ENCODE results near the gene CHST6.

CHST6 gene

DNA sequence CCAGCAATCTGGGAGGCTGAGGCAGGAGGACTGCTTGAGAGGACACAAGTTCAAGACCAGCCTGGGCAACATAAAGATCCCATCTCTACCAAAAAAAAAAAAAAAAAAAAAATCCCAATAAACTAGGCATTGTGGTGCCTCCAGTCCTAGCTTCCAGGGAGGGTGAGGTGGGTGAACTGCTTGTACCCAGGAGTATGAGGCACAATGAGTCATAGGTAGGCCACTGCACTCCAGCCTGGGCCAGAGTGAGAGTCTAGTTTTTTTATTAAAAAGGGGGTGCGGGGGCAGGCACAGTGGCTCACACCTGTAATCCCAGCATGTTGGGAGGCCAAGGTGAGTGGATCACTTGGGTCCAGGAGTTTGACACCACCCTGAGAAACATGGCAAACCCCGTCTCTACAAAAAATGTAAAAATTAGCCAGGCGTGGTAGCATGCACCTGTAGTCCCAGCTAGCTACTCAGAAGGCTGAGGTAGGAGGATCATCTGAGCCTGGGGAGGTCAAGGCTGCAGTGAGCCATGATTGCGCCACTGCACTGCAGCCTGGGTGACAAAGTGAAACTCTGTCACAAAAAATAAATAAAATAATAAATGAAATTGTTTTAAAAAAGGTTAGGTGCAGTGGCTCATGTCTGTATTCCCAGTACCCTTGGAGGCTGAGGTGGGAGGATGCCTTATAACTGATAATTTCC is 7.8 kb upstream of the CHST6 start:
- DNase-seq = no peak

DNA sequence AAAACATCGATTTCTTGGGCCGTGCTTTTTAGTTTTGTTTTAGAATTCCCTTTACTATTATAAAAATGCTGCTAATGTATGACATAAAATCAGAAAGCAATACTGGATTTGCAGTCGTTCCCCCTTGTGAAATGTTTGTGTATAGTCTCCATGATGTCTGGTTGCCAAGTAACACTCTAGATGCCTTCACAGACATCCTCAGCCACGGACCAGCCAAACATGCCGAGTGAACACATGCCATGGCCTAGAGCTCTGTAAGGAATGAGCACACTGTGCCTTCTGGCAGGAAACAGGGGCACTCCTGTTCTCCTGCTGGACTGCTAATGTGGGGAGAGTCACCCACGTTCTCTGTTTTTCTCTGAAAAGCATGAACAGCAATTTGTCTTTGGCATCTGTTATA is 6.6 kb upstream of the CHST6 start:
- peak; percentile 26 for DNase-seq

- no peak for DNase-seq
Observed at GRCh38 chr16:75501359-75501758, 6.1 kb upstream of the CHST6 start.

DNA sequence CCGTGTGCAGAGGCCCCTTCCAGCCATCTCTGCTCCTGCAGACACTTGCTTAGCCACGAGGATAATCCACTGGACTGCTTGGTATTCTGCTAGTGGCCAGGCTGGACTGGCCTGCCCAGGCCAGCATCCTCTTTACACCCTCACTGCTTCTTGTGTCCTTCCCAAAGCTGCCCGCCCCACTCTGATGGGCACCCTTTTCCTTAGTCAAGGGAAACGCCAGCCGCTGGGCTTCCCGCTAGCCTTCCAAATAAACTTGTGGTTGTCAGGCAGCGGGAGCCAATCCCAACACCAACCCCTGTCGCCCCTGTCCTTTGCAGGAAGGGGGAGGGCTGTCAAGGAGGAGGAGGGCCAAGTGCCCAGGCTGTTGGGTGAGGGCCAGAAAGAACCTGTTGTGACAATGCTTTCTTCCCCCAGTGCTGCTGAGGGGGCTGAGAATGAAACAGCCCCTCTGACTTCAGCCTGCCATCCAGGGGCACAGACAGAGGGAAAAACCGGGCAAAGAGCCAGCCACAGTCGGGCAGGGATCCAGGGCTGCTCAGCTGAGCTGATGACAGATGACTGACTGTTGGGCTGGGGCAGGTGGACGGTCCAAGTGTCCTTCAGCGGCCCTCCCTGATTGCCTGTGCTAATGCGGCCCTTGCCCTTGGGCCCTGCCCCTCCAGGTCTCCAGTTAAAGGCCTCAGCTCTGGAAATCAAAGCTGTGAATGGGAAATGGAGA is 3.5 kb upstream of the CHST6 start:
- peak; percentile 86 for DNase-seq

DNA sequence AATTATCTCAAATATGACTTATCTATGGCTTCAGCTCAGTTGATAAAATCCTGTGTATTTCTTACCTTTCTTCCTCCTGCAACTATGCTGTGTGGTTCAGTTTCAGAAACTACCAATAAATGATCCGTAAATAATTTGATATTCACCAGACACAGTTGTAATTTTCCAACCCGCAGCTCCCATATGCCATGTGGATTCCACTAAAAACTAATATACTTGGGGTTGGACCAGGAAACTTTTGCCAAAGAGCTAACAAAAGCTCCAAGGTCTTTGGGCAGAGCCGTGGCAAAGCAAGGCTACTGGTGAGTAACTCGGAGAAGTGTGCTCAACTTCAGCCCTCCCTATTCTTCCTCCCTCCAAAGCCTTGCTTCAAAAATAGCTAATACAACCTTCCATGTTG is 2.3 kb upstream of the CHST6 start:
- peak; percentile 33 for DNase-seq

GRCh38 chr16:75494661-75495075 is 573 bp downstream of the CHST6 start:
- no peak for DNase-seq

DNA sequence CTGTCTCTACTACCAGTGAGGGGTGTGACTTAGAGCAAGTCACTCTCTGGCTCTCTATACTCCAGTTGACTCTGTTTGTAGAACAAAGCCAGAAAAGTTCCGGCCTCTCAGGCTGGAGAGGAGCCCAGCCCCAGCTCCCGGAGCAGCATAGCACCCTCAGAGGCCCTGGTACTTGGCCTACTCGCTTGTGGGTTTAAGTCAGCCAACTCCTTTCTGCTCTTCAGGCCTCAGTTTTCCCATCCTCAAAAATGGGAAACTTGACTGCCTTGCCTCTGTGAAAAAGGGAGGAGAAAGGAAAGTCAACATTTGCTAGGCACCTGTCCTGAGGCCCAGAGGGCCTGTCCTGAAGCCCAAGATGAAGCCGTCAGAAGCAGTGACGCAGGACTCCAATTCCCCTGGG is 1.1 kb downstream of the CHST6 start:
- DNase-seq = peak; percentile 33

- peak; percentile 75 for DNase-seq
Observed at GRCh38 chr16:75491876-75492275, 3.4 kb downstream of the CHST6 start.

GRCh38 chr16:75488322-75488721 is 6.9 kb downstream of the CHST6 start:
- DNase-seq = no peak

GRCh38 chr16:75486676-75487313 is 8.4 kb downstream of the CHST6 start:
- DNase-seq = no peak

DNA sequence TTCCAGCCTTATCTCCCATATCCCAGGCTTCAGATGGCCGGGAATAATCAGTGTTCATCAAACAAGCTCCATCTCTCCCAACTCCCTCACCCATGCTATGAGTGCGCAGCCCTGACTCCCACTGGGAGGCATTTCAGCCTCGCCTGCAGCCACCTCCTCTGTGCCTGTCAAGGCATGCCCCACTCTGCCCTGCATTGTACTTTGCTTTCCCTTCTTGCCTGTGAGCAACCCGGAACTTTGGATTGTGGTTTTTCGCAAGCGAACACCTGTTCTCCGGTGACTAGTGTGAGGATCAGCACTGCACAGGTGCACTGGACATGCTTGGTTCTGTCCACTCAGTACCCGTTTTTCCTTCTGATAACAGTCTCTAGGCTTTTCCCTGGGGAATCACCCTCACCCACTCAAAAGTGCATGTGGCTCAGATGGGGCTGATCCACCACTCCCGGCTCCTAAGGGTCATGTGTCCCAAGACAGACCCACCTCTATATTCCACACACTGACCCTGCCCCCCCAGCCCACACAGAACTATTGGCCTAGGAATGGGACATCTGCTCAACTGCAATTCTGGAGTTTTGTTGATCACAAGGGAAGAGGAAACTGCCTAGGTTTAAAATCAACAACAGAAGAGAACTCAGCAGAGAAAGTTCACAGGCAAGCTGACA is 9.1 kb downstream of the CHST6 start:
- DNase-seq = no peak

DNA sequence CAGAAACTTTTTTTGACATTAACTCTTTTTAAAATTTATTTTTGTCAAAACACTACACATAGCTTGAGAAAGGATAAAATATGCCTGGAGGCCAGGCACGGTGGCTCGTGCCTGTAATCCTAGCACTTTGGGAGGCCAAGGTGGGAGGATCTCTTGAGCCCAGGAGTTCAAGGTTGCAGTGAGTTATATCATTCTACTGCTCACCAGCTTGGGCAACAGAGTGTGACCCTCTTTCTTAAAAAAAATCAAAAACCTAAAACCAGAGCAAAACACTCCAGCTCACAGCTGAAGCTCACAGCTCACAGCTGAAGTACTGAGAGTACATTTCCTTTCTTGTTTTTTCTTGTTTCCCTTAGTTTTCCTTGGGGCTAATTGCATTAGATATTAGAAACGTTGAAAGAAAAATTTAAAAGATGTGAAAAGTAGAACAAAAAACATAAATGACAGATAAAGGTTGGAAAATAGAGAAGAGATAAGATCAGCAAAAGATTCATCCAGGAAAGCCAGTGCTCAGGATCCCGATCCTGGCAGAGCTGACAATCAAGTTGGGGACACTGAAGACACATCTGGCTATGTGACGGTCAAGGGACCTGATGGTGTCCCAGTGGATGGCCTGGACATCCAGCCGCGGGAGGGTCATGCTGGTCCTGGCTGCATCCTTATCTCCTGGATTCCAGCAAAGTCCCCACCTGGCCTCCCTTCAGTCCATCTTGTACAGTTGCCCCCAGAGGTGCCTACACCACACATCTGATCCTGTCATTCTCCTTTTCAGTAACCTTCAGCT is 9.8 kb downstream of the CHST6 start:
- DNase-seq = no peak

GRCh38 chr16:75483222-75483621 is 12.0 kb downstream of the CHST6 start:
- no peak for DNase-seq

DNA sequence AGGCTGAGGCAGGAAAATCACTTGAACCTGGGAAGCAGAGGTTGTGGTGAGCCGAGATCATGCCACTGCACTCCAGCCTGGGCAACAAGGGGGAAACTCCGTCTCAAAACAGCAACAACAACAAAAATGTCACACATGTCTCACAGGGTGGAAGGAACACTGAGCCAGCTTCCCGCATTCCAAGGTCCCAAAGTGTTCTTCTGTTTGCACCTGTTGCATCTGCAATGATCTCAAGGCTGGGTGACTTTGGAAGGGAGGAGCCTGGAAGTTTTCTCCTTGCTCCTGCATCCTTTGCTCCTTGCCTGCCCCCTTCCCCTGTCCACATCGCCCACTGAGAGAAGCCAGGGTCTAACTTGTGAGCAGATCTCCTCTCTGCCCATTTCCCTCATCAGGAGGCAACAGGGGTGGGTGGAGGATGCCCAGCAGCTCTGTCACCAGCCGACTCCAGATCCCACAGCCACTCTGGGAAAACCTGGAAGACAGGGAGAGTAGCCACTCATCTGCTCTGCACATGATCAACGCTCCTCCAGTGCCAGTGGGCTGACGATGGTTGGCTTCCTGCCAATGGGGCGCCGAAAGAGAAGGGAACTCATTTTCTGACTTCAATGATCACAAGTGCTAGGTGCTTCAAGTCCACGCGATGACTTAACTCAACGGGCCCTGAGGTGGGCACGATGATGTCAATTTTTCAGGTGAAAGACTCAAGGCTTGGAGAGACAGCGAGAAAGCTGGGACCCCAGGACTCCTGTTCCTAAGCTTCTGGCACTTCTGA is 12.6 kb downstream of the CHST6 start:
- DNase-seq = no peak

- no peak for DNase-seq
Observed at GRCh38 chr16:75481475-75481874, 13.8 kb downstream of the CHST6 start.

- DNase-seq = no peak
Observed at GRCh38 chr16:75479421-75479990, 15.7 kb downstream of the CHST6 start.

GRCh38 chr16:75478480-75479345 is 16.5 kb downstream of the CHST6 start:
- DNase-seq = no peak

GRCh38 chr16:75477680-75478473 is 17.4 kb downstream of the CHST6 start:
- no peak for DNase-seq

- DNase-seq = no peak
Observed at GRCh38 chr16:75476817-75477216, 18.4 kb downstream of the CHST6 start.

- DNase-seq = no peak
Observed at GRCh38 chr16:75475420-75475847, 19.8 kb downstream of the CHST6 start.

Measured in midbrain (tissue), 1 donor.